ENCODE measurements around the gene TXK. TPM values are rescaled to one million over a fixed set of nuclear protein-coding genes. Genes with fewer than 3 reads are reported as not detected.

Gene TXK
- total RNA-seq, 1 experiment from 2014 or later = 1.4 TPM

GRCh38 chr4:48074657-48075056 lies 59.4 kb downstream of the TXK start:
- BruUV-seq (replicated peaks) = no TSS peak
- CTCF ChIA-PET = no interaction called here

GRCh38 chr4:48073567-48074103 lies 60.4 kb downstream of the TXK start:
- Histone ChIP-seq H3K27ac (ENCODE audit: low read depth, low read length, poor library complexity, severe bottlenecking) (no peak overlapping the region), H3K4me1 (ENCODE audit: insufficient read depth, low read length, poor library complexity, severe bottlenecking) (no peaks in the 10 kb centered on the region), H3K27me3 (replicated peaks; ENCODE audit: insufficient read depth, low read depth, low read length, poor library complexity) (no peaks in the 10 kb centered on the region), H3K4me3 (ENCODE audit: low read depth, low read length, poor library complexity, severe bottlenecking) (no peak overlapping the region), H3K36me3 (ENCODE audit: insufficient read depth, low read length, poor library complexity, severe bottlenecking) (no peaks in the 10 kb centered on the region), H3K9me3 (ENCODE audit: low read depth, low read length, poor library complexity, severe bottlenecking) (no peaks in the 10 kb centered on the region)
- intact Hi-C loops (cut with micrococcal nuclease; ENCODE audit: unreplicated experiment) = no loop called here
- ChIA-PET POLR2A (ENCODE audit: low non-redundant PET) (no interaction called here), CTCF (no interaction called here)
- no peak for DNase-seq (ENCODE audit: low spot score)
- TF ChIP-seq CTCF (conservative IDR thresholded peaks at IDR 0.05; ENCODE audit: low read depth, low read length) (no peak), EZH2 (IDR thresholded peaks at IDR 0.05; ENCODE audit: borderline replicate concordance, low read depth, low read length, poor library complexity, severe bottlenecking) (no peak)
- no TSS peak for BruUV-seq (replicated peaks)

More at GRCh38 chr4:48074657-48075056, 59.4 kb downstream of the TXK start:
- POLR2A ChIA-PET (ENCODE audit: low non-redundant PET) = no interaction called here
- Histone ChIP-seq H3K27me3 (replicated peaks; ENCODE audit: insufficient read depth, low read depth, low read length, poor library complexity) (no peaks in the 10 kb centered on the region), H3K27ac (ENCODE audit: low read depth, low read length, poor library complexity, severe bottlenecking) (no peak overlapping the region), H3K4me1 (ENCODE audit: insufficient read depth, low read length, poor library complexity, severe bottlenecking) (no peaks in the 10 kb centered on the region), H3K36me3 (ENCODE audit: insufficient read depth, low read length, poor library complexity, severe bottlenecking) (no peaks in the 10 kb centered on the region), H3K4me3 (ENCODE audit: low read depth, low read length, poor library complexity, severe bottlenecking) (no peak overlapping the region), H3K9me3 (ENCODE audit: low read depth, low read length, poor library complexity, severe bottlenecking) (no peaks in the 10 kb centered on the region)
- TF ChIP-seq EZH2 (IDR thresholded peaks at IDR 0.05; ENCODE audit: borderline replicate concordance, low read depth, low read length, poor library complexity, severe bottlenecking) (no peak), CTCF (conservative IDR thresholded peaks at IDR 0.05; ENCODE audit: low read depth, low read length) (no peak)
- no peak for DNase-seq (ENCODE audit: low spot score)
- intact Hi-C loops (cut with micrococcal nuclease; ENCODE audit: unreplicated experiment) = no loop called here

GRCh38 chr4:48071191-48071590 lies 62.9 kb downstream of the TXK start:
- TF ChIP-seq EZH2 (IDR thresholded peaks at IDR 0.05; ENCODE audit: borderline replicate concordance, low read depth, low read length, poor library complexity, severe bottlenecking) (no peak), CTCF (conservative IDR thresholded peaks at IDR 0.05; ENCODE audit: low read depth, low read length) (no peak)
- no peaks in the 10 kb centered on the region for H3K27me3 ChIP-seq (replicated peaks; ENCODE audit: insufficient read depth, low read depth, low read length, poor library complexity)
- intact Hi-C loops (cut with micrococcal nuclease; ENCODE audit: unreplicated experiment) = no loop called here
- BruUV-seq (replicated peaks) = no TSS peak
- CTCF ChIA-PET = no interaction called here
- H3K9me3 ChIP-seq (ENCODE audit: low read depth, low read length, poor library complexity, severe bottlenecking) = no peaks in the 10 kb centered on the region
- H3K4me1 ChIP-seq (ENCODE audit: insufficient read depth, low read length, poor library complexity, severe bottlenecking) = no peaks in the 10 kb centered on the region
- no peaks in the 10 kb centered on the region for H3K36me3 ChIP-seq (ENCODE audit: insufficient read depth, low read length, poor library complexity, severe bottlenecking)
- POLR2A ChIA-PET (ENCODE audit: low non-redundant PET) = no interaction called here
- no peak for DNase-seq (ENCODE audit: low spot score)
- H3K27ac ChIP-seq (ENCODE audit: low read depth, low read length, poor library complexity, severe bottlenecking) = no peak overlapping the region
- no peak overlapping the region for H3K4me3 ChIP-seq (ENCODE audit: low read depth, low read length, poor library complexity, severe bottlenecking)
